Smooth muscle cell (in vitro differentiated cells): ENCODE data around the gene TMEM141. TPM values are rescaled to one million over a fixed set of nuclear protein-coding genes. Genes with fewer than 3 reads are reported as not detected.

ENCODE experiments used
- DNase-seq: peaks from one replicate; lab custom pipeline; 2025; ENCODE audit not compliant: unreplicated experiment; lab: John Stamatoyannopoulos, UW
- H2AFZ ChIP-seq: fragments of 200-600 bp; sonication (generic); 2 replicates; pipeline ENCODE4 v1.6.0; 2016; ENCODE audit warnings: antibody characterized with exemption, low read depth, mild to moderate bottlenecking
- H3F3A ChIP-seq: fragments of 200-600 bp; sonication (generic); 2 replicates; pipeline ENCODE4 v1.6.0; 2017; ENCODE audit warnings: antibody characterized with exemption, low read depth
- H3K27ac ChIP-seq: fragments of 200-600 bp; sonication (generic); 2 replicates; pipeline ENCODE4 v1.5.1; 2016; ENCODE audit warnings: low read depth, mild to moderate bottlenecking
- H3K27me3 ChIP-seq: fragments of 200-600 bp; sonication (generic); 2 replicates; pipeline ENCODE4 v1.6.1; 2016; ENCODE audit warnings: low read depth, mild to moderate bottlenecking
- H3K36me3 ChIP-seq: fragments of 200-600 bp; sonication (generic); 2 replicates; pipeline ENCODE4 v1.5.1; 2016; ENCODE audit warnings: low read depth
- H3K4me1 ChIP-seq: fragments of 200-600 bp; sonication (generic); 2 replicates; pipeline ENCODE4 v1.5.1; 2016; ENCODE audit warnings: low read depth
- H3K4me2 ChIP-seq: fragments of 200-600 bp; sonication (generic); 2 replicates; pipeline ENCODE4 v1.6.0; 2016; ENCODE audit warnings: mild to moderate bottlenecking
- H3K4me3 ChIP-seq: fragments of 200-600 bp; sonication (generic); 2 replicates; pipeline ENCODE4 v1.5.1; 2016; ENCODE audit warnings: mild to moderate bottlenecking
- H3K79me2 ChIP-seq: fragments of 200-600 bp; sonication (generic); 2 replicates; pipeline ENCODE4 v1.6.0; 2016; ENCODE audit warnings: low read depth, mild to moderate bottlenecking
- H3K9ac ChIP-seq: fragments of 200-600 bp; sonication (generic); 2 replicates; pipeline ENCODE4 v1.6.0; 2016; ENCODE audit warnings: low read depth
- H3K9me3 ChIP-seq: fragments of 200-600 bp; sonication (generic); replicated peaks from 2 replicates; pipeline ENCODE4 v1.5.1; 2016; ENCODE audit warnings: low read depth
- H4K20me1 ChIP-seq: fragments of 200-600 bp; sonication (generic); 2 replicates; pipeline ENCODE4 v1.6.0; 2016; ENCODE audit warnings: low read depth
- WGBS: methylation state at CpG from one replicate; pipeline ENCODE4 v1.1.7; 2016; ENCODE audit warnings: low lambda C conversion rate; 5-methylcytosine and 5-hydroxymethylcytosine counted together
- polyA plus RNA-seq: library from polyadenylated mRNA; unstranded; fragments of >200 nt; fragmentation: Nextera tagmentation; extraction: Ambion mirVana; gene quantifications from 2 replicates; pipeline ENCODE4 v1.2.1, GENCODE V29; 2016
- total RNA-seq: library from RNA; depleted of rRNA; stranded (reverse); fragments of >200 nt; gene quantifications from 2 replicates; pipeline ENCODE4 v1.2.3, GENCODE V29; 2014
- TF ChIP-seq, protein P1 (sequence below): fragments of 200-600 bp; sonication (generic); IDR thresholded peaks from 2 replicates; pipeline ENCODE4 v1.5.1; 2017; ENCODE audit warnings: borderline replicate concordance, mild to moderate bottlenecking, antibody characterized with exemption; ENCODE audit not compliant: insufficient read depth, poor library complexity, severe bottlenecking

The TMEM141 gene
- total and polyA plus RNA-seq, 2 experiments from 2014 or later: 75.4 to 112 TPM

DNA sequence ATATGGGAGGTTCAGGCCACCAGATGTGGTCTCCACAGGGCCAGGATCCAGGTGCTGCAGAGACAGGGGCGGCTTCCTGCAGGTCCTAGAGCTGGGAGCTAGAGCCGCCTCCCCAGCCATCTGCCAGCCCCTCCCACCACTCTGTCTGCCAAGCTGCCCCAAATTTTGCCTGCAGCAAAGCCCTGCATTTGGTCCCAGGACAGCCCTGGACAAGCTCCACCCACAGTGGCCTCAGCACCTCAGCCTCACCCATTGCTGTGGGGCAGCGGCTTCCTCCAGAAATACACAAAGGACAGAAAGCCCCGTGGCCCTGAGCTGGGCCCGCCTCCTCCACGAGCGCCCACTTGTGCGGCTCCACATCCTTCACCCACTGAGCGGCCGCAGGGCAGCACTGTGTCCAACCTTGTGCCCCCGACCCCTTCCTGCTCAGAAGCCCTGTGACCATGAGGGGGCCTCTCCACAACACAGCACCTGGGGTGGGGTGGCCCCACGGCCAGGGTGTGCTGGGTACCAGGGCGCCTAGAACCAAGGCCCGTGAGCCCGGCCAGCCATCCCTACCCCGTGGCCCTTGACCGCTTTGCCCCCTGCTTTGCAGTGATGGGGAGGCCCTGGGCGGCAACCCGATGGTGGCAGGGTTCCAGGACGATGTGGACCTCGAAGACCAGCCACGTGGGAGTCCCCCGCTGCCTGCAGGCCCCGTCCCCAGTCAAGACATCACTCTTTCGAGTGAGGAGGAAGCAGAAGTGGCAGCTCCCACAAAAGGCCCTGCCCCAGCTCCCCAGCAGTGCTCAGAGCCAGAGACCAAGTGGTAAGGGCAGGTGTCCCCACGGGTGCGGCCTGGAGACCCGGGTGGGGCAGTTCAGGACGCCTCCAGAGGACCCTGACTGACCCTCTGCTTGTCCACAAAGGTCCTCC, 47.4 kb downstream of the TMEM141 start:
- Histone ChIP-seq H3F3A (peaks cover 17% of the 10 kb centered on the region), H2AFZ (no peak overlapping the region), H3K9ac (no peak overlapping the region), H3K36me3 (no peaks in the 10 kb centered on the region), H3K4me1 (peaks cover 21% of the 10 kb centered on the region), H3K27ac (no peak overlapping the region), H3K79me2 (no peaks in the 10 kb centered on the region), H4K20me1 (peaks cover 26% of the 10 kb centered on the region), H3K27me3 (no peaks in the 10 kb centered on the region), H3K4me3 (no peak overlapping the region), H3K4me2 (no peak overlapping the region), H3K9me3 (no peaks in the 10 kb centered on the region)
- no peak for DNase-seq
- TF ChIP-seq, protein P1, sequence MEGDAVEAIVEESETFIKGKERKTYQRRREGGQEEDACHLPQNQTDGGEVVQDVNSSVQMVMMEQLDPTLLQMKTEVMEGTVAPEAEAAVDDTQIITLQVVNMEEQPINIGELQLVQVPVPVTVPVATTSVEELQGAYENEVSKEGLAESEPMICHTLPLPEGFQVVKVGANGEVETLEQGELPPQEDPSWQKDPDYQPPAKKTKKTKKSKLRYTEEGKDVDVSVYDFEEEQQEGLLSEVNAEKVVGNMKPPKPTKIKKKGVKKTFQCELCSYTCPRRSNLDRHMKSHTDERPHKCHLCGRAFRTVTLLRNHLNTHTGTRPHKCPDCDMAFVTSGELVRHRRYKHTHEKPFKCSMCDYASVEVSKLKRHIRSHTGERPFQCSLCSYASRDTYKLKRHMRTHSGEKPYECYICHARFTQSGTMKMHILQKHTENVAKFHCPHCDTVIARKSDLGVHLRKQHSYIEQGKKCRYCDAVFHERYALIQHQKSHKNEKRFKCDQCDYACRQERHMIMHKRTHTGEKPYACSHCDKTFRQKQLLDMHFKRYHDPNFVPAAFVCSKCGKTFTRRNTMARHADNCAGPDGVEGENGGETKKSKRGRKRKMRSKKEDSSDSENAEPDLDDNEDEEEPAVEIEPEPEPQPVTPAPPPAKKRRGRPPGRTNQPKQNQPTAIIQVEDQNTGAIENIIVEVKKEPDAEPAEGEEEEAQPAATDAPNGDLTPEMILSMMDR: no peak
- WGBS: 96% methylated on average over 28 of the region's 29 CpGs

DNA sequence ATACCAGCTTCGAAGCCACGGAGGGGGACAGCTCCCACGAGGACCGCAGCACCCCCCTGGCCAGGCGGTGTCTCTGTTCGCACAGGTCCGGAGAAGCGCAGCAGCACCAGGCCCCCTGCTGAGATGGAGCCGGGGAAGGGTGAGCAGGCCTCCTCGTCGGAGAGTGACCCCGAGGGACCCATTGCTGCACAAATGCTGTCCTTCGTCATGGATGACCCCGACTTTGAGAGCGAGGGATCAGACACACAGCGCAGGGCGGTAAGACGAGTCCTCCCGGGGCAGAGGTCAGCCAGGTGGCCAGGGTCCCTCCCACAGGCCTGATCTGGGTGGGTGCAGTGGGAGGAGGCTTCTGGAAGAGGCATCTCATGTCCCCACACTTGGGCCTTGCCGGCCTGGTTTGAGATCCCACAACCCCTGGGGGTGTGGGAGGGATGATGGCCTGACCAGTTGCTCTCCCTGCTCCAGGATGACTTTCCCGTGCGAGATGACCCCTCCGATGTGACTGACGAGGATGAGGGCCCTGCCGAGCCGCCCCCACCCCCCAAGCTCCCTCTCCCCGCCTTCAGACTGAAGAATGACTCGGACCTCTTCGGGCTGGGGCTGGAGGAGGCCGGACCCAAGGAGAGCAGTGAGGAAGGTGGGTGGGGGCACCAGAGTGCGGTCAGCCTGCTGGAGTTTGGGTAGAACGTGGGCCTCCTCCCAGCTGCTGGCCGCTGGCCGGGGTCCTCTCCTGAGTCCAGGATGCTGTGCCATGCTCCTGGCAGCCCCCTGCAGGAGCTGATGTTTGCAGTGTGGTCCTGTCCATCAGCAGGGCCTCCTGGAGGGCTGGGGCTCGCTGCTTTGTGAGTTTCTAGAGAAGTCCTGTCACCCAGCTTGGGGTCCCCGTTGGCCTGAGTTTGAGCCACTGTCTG, 48.3 kb downstream of the TMEM141 start:
- Histone ChIP-seq H3K9me3 (no peaks in the 10 kb centered on the region), H2AFZ (no peak overlapping the region), H3K4me3 (no peak overlapping the region), H3K4me1 (peaks cover 21% of the 10 kb centered on the region), H3K27me3 (no peaks in the 10 kb centered on the region), H3K27ac (no peak overlapping the region), H3K79me2 (no peaks in the 10 kb centered on the region), H4K20me1 (peaks cover 26% of the 10 kb centered on the region), H3K4me2 (no peak overlapping the region), H3F3A (peaks cover 11% of the 10 kb centered on the region), H3K9ac (no peak overlapping the region), H3K36me3 (no peaks in the 10 kb centered on the region)
- DNase-seq: no peak
- WGBS: 86% methylated on average over 36 of the region's 36 CpGs
- TF ChIP-seq, protein P1: no peak

DNA sequence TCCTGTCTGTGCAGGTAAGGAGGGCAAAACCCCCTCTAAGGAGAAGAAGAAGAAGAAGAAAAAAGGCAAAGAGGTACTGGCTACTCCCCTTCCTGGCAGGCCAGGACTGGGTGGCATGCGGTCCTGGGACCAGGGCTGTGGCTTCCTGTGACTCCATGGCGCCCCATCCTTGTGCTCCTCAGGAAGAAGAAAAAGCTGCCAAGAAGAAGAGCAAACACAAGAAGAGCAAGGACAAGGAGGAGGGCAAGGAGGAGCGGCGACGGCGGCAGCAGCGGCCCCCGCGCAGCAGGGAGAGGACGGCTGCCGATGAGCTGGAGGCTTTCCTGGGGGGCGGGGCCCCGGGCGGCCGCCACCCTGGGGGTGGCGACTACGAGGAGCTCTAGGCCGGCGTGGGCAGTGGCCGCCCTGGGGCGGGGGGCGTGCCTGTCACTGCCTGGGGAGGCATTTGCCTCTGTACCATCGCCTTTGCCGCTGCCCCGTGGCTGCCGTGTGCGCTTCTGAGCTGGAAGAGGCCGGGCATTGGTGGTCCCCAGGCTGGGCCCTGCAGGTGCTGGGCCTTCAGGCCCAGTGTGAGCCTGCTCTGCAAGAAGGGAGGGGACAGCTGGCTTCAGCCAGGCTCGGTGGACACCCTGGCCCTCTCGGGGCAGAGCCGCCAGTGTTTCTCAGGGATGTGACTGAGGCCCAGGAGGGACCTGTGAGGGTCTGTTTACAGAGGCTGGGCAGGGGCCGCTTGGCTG, 49.2 kb downstream of the TMEM141 start:
- peaks cover 26% of the 10 kb centered on the region for H4K20me1 ChIP-seq
- no peak for DNase-seq
- no peaks in the 10 kb centered on the region for H3K9me3 ChIP-seq
- H3K9ac ChIP-seq: no peak overlapping the region
- no peak overlapping the region for H3K27ac ChIP-seq
- no peak overlapping the region for H2AFZ ChIP-seq
- 70% methylated on average over 23 of the region's 32 CpGs for WGBS
- H3K4me2 ChIP-seq: no peak overlapping the region
- TF ChIP-seq, protein P1: no peak
- peaks cover 21% of the 10 kb centered on the region for H3K4me1 ChIP-seq
- H3K27me3 ChIP-seq: no peaks in the 10 kb centered on the region
- no peak overlapping the region for H3K4me3 ChIP-seq
- H3K36me3 ChIP-seq: no peaks in the 10 kb centered on the region
- no peaks in the 10 kb centered on the region for H3K79me2 ChIP-seq
- peaks cover 11% of the 10 kb centered on the region for H3F3A ChIP-seq
